Right renal cortex interstitium (tissue), 3 donors: ENCODE measurements around the gene TDG. TPM values are rescaled to one million over a fixed set of nuclear protein-coding genes. Genes with fewer than 3 reads are reported as not detected.

ENCODE experiments used
- DNase-seq, 3 donors: peaks; one replicate each; pipeline ENCODE4 v3.0.0-alpha.2; 2013; ENCODE audit warnings: low read depth in 3 of 3, low spot score in 2 of 3
- polyA plus RNA-seq, 3 donors: library from polyadenylated mRNA; unstranded; fragments of 120-200 nt; gene quantifications; one replicate each; pipeline ENCODE4 v1.2.1, GENCODE V29; 2013; ENCODE audit not compliant: insufficient read length in 3 of 3

Gene TDG
- 10 to 100 TPM; 49.2 to 59.2 (median 53.0) TPM for polyA plus RNA-seq

GRCh38 chr12:103965590-103966504 lies at the start of gene TDG:
TSS of gene TDG (plus strand) at chr12:103965872. CDS start at chr12:103966038, 166 bp downstream.
- peak; percentile 96 to 97 (median 96) for DNase-seq

GRCh38 chr12:103917873-103918272 lies 47.8 kb upstream of the TDG start:
- DNase-seq: no peak

- DNase-seq: no peak
Observed at GRCh38 chr12:103924761-103925641, 40.7 kb upstream of the TDG start.

- DNase-seq: peak in 1 of 3 donors; percentile 2
Observed at GRCh38 chr12:103928682-103929045, 37.0 kb upstream of the TDG start.

- peak; percentile 86 to 94 (median 90) for DNase-seq
Observed at GRCh38 chr12:103929046-103929783, 36.5 kb upstream of the TDG start.

GRCh38 chr12:103929784-103930033 lies 36.0 kb upstream of the TDG start:
- DNase-seq: no peak

- DNase-seq: peak; percentile 99 to 100 (median 99)
Observed at GRCh38 chr12:103930034-103930786, 35.5 kb upstream of the TDG start, which contains the start of gene HSP90B1. TSS of gene HSP90B1 (plus strand) at chr12:103930410. CDS start at chr12:103930516, 106 bp downstream.

- DNase-seq: peak; percentile 24 to 42 (median 29)
Observed at GRCh38 chr12:103930787-103931735, 34.6 kb upstream of the TDG start.

- no peak for DNase-seq
Observed at GRCh38 chr12:103933237-103933636, 32.4 kb upstream of the TDG start.

GRCh38 chr12:103936679-103937078 lies 29.0 kb upstream of the TDG start:
- DNase-seq: no peak

GRCh38 chr12:103944964-103945363 lies 20.7 kb upstream of the TDG start:
- no peak for DNase-seq

GRCh38 chr12:103947871-103948555 lies 17.7 kb upstream of the TDG start:
- no peak for DNase-seq

GRCh38 chr12:103948746-103949406 lies 16.8 kb upstream of the TDG start:
- DNase-seq: no peak

GRCh38 chr12:103952497-103952896 lies 13.2 kb upstream of the TDG start:
- DNase-seq: no peak

GRCh38 chr12:103955811-103956508 lies 9.7 kb upstream of the TDG start:
- no peak for DNase-seq

GRCh38 chr12:103956509-103957027 lies 9.1 kb upstream of the TDG start:
- no peak for DNase-seq

GRCh38 chr12:103957865-103958388 lies 7.7 kb upstream of the TDG start:
- DNase-seq: no peak
